NCI-H128 (cell line): ENCODE data around the gene GLG1.

Experiments used
- DNase-seq: peaks from one replicate; lab custom pipeline; 2025; ENCODE audit not compliant: unreplicated experiment; lab: John Stamatoyannopoulos, UW

Gene GLG1

GRCh38 chr16:74611721-74612120 lies 4.8 kb upstream of the GLG1 start:
- no peak for DNase-seq

DNA sequence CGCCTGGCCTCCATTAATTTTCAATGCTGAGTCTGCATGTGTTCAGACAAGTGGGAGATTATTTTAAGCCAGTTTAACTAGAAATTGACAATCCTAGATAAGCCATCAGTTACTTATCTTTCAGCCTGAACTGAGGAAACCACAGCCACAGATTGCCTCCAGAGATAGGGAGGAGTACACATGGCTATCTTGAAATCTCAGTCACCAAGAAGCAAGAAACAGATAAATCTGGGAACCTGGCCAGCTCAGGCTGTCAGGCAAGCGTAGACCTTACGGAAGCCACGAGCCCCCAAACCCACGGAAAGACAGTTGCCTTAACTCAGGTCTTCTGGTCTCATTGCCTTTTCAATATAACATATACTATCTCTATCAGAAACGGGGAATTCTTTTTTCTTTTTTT lies 2.0 kb upstream of the GLG1 start:
- no peak for DNase-seq

GRCh38 chr16:74608381-74608780 lies 1.5 kb upstream of the GLG1 start:
- no peak for DNase-seq

GRCh38 chr16:74607962-74608356 lies 1.0 kb upstream of the GLG1 start:
- DNase-seq = no peak

DNA sequence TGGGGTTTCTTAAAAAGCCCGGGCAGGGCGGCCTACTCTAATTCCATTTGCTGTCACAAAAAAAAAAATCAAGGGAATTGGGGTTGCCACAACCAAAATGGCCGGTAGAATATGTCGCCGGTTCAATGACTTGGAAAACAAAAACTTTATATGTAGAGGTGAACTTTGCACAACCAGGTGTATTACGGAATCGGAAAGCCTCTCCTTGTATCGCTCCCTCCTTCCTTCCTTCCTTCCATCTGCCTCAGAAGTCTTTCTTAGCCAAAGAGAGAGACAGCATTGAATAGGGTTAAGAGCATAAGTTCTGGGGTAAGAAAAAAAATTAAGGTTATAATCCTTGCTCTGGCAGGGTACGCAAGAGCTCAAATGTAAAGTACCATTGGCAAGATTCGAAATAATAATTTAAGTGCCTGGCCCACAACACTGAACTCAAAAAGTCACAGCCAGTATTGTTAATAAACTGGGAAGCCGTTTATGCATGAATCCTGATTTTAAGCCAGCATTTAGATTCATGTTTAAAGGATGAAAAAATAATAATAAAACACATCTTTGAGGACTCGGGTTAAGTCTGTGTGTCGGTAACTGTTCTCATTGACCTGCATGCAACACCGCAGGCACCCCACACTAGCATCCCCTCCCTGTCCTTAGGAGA lies 522 bp upstream of the GLG1 start:
- DNase-seq = no peak

DNA sequence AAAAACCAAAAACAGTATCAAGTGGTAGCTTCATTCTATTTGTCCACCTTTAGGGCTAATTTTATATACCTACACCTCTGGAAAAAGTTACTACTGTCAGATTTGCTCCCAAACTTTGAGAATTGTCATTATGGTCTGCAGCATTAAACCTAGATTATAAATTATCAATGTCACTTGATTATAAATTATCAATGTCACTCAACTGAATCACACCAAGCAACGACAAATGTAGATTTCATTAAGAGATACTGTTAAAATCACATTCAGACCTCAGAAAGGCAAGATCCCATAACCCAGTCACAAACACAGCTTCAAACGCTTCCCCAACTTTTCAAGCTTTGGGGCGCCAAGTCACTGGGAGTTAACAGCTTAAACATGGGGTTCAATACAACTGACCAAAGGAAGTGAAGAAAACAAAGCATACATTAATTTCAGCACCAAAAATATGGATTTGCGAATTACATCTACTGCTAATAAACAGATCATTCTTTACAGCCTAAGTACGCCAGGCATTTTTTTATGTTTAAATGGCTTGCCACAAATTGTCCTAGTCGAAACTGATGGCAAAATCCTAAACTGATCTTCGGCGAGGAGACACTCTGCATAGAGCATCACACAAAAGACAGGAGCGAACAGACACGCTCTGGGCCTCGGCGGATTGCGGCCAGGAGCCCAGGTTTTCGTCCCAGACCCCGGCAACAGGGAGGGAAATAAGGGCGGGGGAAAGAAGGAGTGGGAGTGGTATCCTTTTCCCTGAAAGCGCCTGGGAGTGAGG lies 981 bp downstream of the GLG1 start:
- no peak for DNase-seq

DNA sequence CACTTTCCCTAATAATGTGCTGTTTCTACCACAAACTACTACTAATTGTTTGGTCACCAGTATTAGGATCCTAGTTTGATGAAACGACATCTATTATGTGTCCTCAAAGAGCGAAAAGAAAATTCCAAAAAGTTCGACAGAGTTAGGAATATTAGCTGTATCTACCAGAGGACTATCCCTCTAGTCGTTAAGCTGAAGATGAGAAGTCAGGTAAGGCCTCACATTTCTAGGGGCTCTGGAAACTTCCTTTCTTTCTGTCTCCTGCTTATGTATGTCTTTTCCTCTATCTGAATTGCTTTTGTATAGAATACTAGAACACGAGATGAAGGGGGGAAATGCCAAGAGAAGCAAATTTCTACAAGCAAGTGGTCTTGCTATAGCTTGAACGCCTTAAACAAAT lies 1.6 kb downstream of the GLG1 start:
- no peak for DNase-seq

DNA sequence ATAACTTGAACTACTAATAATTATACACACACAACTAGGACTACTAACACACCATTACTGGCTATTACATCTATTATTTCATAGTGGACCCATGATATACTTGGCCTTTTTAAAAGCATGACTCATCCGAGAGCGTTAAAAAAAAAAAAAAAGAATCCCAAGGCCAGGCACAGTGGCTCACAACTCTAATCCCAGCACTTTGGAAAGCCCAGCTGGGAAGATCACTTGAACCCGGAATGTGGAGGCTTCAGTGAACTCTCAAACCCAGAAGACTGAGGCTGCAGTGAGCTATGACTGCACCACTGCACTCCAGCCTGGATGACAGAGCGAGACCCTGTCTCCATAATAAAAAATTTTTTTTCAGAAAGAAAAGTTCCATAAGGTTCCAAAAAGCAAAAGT lies 3.1 kb downstream of the GLG1 start:
- no peak for DNase-seq

GRCh38 chr16:74601126-74601871 lies 5.6 kb downstream of the GLG1 start:
- no peak for DNase-seq

- DNase-seq = no peak
These were observed 10.3 kb downstream of the GLG1 start for GRCh38 chr16:74596586-74596985.

DNA sequence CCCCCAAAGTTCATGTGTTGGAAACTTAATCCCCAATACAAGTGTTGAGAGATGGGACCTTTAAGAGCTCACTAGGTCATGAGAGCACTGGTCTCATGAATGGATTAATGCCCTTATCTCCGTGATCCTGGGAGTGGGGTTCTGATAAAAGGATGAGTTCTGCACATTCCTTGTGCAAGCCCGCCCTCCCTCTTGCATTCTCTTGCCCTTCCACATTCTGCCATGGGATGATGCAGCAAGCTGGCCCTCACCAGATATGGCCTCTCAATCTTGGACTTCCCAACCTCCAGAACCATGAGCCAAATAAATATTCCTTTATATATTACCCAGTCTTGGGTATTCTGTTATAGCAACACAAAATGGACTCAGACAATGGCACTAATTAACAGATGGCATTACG lies 14.1 kb downstream of the GLG1 start:
- DNase-seq = no peak

DNA sequence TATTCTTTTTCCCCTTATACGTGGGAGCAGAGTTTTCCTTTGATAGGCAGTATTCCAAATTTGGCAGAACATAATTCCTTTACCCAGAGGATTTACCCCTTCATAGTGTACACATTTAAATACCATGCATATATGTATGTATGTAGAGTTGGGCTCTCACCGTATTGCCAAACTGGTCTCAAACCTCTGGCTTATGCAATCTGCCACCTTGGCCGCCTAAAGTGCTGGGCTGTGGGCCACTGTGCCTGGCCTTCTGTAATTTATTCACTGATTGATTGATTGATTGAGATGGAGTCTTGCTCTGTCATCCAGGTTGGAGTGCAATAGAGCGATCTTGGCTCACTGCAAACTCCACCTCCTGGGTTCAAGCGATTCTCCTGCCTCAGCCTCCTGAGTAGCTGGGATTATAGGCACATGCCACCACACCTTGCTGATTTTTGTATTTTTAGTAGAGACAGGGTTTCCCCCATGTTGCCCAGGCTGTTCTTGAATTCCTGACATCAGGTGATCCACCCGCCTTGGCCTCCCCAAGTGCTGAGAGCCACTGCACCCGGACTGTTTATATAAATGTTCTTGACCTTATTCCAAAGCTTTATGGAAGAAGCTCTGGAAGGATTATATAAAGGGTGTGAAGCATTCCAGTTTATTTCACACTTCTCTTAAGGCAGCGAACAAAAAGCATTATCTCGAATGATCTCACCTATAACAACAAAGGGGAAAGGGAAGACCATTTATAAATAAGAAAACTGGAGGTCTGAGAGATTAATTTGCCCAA lies 14.9 kb downstream of the GLG1 start:
- DNase-seq = no peak

- DNase-seq = no peak
These were observed 20.0 kb downstream of the GLG1 start for GRCh38 chr16:74586948-74587347.

DNA sequence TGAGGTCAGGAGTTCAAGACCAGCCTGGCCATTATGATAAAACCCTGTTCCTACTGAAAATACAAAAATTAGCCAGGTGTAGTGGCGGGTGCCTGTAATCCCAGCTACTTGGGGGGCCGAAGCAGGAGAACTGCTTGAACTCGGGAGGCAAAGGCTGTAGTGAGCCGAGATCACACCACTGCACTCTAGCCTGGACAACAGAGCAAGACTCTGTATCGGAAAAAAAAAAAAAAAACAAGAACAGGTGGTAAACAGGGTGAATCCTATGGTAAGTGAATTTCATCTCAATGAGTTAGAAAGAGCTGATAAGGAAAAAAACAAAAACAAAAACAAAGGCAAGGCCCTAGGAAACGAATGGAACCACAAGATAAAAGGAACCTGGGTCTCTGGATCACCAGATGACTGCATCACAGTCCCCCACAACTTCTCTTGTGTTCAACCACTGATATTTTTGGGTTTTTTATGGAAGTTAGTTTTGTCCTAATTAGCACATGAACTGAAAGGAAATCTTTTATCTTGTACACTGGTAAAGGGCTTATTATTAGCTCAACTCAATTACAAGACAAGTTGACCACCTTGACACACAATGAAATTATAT lies 21.0 kb downstream of the GLG1 start:
- DNase-seq = no peak

GRCh38 chr16:74583926-74584666 lies 22.8 kb downstream of the GLG1 start:
- DNase-seq = no peak

DNA sequence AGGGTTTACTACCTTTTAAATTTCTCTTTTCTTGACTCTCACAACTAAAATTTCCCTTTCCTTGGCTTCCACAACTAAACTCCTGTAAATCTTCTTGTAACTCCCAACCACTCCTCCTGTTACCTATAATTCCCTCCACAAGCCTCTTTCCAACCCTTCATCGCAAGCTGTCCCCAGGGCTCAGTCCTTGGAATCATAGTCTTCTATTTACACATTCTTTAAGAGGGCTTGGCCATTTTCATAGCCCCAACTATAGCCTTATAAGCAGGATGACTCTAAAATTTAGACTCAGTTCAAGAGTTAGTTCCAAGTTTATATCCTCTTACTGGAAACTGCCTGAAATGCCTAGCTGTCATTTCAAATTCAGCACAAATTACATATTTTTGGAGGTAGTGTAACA lies 23.9 kb downstream of the GLG1 start:
- no peak for DNase-seq

DNA sequence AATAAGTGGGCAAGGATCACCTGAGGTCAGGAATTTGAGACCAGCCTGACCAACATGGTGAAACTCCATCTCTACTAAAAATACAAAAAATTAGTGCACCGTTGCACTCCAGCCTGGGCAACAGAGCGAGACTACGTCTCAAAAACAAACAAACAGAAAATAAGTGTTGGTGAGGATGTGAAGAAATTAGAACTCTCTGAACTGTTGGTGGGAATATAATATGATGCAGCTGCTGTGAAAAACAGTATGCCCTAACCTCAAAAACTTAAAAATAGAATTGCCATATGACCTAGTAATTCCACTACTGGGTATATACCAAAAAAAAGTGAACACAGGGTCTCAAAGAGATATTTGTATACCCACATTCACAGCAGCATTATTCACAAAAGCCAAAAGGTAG lies 26.1 kb downstream of the GLG1 start:
- DNase-seq = no peak

DNA sequence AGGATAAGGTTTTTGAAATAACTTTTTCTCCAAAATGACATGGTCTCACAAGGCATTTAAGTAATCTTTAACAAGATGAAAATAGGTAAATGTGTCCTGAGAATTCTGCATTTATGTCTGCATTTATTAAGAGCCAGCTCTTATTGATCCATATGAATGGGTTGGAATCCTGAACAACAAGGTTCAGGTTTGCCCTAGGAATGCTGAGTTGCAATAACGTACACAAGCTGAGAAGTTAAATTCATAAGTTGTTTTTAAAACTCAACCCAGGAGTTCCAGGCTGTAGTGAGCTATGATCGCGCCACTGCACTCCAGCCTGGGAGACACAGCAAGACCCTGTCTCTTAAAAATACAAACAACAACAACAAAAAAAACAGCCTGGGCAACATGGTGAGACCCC lies 28.1 kb downstream of the GLG1 start:
- no peak for DNase-seq

- DNase-seq = no peak
These were observed 28.5 kb downstream of the GLG1 start for GRCh38 chr16:74578433-74578832.

DNA sequence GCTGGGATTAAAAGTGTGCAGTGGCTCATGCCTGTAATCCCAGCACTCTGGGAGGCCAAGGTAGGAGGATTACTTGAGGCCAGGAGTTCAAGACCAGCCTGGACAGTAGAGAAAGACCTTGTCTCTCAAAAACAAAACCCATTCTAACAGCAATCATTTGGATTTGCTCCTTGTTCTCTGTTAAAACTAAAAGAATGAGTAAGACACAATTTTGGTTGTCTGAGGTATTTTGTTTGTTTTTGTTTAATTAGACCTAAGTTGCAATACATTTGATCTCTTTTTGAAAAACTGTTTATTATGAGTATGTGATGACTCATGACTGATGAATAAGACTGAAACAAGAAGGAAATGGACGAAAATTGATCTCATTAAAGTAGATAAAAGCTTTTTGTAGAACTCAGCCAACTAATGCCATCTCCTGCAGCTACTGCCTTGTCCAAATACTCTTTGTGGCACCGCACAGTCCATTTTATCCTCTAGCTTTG lies 29.0 kb downstream of the GLG1 start:
- DNase-seq = no peak
